Measurements from ENCODE around the gene SP2. TPM values are rescaled to one million over a fixed set of nuclear protein-coding genes. Genes with fewer than 3 reads are reported as not detected.

Gene SP2
- total RNA-seq, 4 donors from 2014 or later, result 7.1 to 14.1 (median 12.3) TPM

DNA sequence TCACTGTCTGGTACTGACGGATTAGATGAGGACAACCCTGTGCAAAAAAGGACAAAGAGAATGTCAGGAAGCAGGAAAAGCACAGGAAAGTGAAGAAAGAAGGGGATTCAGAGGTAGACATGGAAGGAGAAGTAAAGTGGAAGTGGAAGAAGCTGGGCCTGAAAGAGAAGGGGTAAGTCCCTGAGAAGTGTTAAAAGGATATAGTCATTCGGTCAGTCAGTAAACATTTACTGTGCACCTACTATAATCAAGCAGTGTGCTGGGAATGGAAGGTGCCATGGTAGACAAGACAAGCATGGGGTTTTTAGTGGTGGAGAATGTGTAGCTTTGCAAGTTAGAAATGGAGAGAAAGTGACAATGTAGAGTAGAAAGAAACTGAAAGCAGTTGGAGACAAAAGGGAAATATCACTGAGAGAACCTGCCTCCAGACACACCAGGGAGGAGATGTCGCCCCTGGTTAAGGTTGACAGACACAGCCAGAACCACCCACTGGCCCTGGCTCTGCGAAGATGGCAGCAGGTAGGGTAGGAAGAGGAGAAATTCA, 4.4 kb upstream of the SP2 start:
- Histone ChIP-seq H3K9me3 (no peaks in the 10 kb centered on the region), H3K27ac (no peak overlapping the region), H3K36me3 (no peaks in the 10 kb centered on the region), H3K4me1 (peaks cover 6 to 20% of the 10 kb centered on the region in 2 donors), H3K4me3 (replicated peaks in 1 of 3) (no peak overlapping the region), H3K27me3 (no peaks in the 10 kb centered on the region)
- TF ChIP-seq POLR2A (IDR thresholded peaks at IDR 0.05), result no peak
- TF ChIP-seq, protein P1, sequence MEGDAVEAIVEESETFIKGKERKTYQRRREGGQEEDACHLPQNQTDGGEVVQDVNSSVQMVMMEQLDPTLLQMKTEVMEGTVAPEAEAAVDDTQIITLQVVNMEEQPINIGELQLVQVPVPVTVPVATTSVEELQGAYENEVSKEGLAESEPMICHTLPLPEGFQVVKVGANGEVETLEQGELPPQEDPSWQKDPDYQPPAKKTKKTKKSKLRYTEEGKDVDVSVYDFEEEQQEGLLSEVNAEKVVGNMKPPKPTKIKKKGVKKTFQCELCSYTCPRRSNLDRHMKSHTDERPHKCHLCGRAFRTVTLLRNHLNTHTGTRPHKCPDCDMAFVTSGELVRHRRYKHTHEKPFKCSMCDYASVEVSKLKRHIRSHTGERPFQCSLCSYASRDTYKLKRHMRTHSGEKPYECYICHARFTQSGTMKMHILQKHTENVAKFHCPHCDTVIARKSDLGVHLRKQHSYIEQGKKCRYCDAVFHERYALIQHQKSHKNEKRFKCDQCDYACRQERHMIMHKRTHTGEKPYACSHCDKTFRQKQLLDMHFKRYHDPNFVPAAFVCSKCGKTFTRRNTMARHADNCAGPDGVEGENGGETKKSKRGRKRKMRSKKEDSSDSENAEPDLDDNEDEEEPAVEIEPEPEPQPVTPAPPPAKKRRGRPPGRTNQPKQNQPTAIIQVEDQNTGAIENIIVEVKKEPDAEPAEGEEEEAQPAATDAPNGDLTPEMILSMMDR (IDR thresholded peaks at IDR 0.05), result no peak
- WGBS, 2 donors, result 85 to 91% methylated on average over 4 of the region's 4 CpGs
- intact Hi-C loops (cut with DNase I), result loop anchor here (10.0 kb wide), 1 partner anchor 197 kb away; the partner anchor contains the start of gene TBKBP1
- DNase-seq, result no peak

DNA sequence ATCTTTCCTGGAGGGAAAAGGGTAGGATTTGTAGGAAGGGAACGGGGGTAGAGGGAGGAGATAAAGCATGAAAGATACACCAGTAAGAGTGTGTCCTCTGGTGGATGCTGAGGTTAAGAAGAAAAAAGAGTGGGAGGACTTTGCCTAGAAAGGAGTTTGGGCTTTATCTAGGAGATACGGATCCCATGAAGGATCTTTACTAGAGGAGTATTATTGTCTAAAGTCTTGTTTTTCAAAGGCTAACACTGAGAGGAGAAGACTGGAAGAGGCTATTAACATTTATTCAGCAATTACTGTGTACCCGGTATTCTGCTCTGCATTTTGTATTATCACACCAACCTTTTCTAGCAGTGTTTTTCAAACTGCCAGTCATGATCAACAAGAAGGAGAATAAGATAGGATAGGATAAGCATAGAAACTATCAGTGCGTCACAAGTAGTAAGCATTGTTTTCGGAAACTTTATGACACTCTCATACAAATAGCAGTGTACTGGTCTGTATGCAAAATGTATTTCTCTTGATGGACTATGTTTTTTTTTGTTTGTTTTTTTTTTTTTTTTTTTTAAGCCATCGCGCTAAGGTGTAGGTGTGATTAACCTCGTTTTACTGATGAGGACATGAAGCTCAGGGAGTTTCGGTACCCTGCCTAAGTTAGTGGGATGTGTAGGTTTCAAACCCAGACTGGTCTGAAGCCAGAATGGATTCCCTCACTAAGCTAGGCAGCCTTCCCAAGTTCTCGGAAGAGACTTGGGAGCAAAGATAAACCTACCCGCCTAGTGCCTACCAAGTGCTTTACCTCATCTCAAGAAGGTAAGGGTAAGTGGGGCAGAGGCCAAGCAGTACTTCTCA, 1.3 kb upstream of the SP2 start:
- peak overlapping the region; percentile 89 to 95 (median 91) for H3K27ac ChIP-seq
- peak overlapping the region; percentile 42 to 59 (median 56) for H3K4me3 ChIP-seq (replicated peaks in 1 of 3)
- no peaks in the 10 kb centered on the region for H3K36me3 ChIP-seq
- no peak for DNase-seq
- WGBS, 2 donors, result 34 to 36% methylated on average over 11 of the region's 11 CpGs
- TF ChIP-seq, protein P1 (IDR thresholded peaks at IDR 0.05), result no peak
- no peak for TF ChIP-seq POLR2A (IDR thresholded peaks at IDR 0.05)
- H3K4me1 ChIP-seq, result peaks cover 19 to 41% of the 10 kb centered on the region in 2 donors
- no peaks in the 10 kb centered on the region for H3K27me3 ChIP-seq
- intact Hi-C loops (cut with DNase I), result loop anchor here (5.0 to 10.0 kb wide), 2 partner anchors 48 to 200 kb away; partner anchors contain the start of genes PNPO and TBKBP1
- H3K9me3 ChIP-seq, result no peaks in the 10 kb centered on the region

DNA sequence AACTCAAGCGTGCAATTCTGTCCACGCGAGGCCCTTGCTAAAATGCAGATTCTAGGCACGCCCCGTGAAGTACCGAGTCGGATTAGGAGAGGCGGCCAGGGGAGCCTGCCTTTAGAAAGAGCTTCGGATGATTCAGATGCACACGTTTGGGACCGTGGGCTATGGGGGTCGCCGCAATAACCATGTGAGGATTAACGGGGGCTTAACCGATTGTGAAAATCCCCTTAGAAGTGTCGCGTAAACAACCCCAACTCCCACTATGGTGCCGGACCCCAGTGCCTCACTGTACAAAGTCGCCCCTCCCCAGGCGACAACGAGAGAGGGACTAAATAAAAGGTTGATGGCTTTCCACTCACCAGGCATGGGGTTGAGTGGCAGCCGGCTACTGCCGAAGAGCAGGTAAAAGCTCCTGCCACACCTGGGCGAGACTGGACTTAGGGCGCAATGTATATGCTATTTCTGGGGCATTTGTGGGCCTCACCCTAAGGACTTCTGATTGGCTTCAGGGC, 635 bp upstream of the SP2 start:
- intact Hi-C loops (cut with DNase I), result loop anchor here (5.0 to 10.0 kb wide), 2 partner anchors 47 to 201 kb away; partner anchors contain the start of genes PNPO and TBKBP1
- peak; percentile 81 to 95 for TF ChIP-seq POLR2A (IDR thresholded peaks at IDR 0.05)
- TF ChIP-seq, protein P1 (IDR thresholded peaks at IDR 0.05), result no peak
- peak overlapping the region; percentile 42 to 59 (median 56) for H3K4me3 ChIP-seq (replicated peaks in 1 of 3)
- H3K27ac ChIP-seq, result peak overlapping the region; percentile 89 to 95 (median 91)
- no peaks in the 10 kb centered on the region for H3K36me3 ChIP-seq
- no peaks in the 10 kb centered on the region for H3K9me3 ChIP-seq
- H3K4me1 ChIP-seq, result peaks cover 24 to 48% of the 10 kb centered on the region in 2 donors
- 0 to 3% methylated on average over 16 to 22 of the region's 25 CpGs for WGBS, 2 donors
- peak; percentile 61 to 66 for DNase-seq
- no peaks in the 10 kb centered on the region for H3K27me3 ChIP-seq

- peaks cover 24 to 59% of the 10 kb centered on the region in 2 donors for H3K4me1 ChIP-seq
- H3K27me3 ChIP-seq, result no peaks in the 10 kb centered on the region
- DNase-seq, result no peak
- peak overlapping the region; percentile 38 to 90 (median 84) for H3K4me3 ChIP-seq (replicated peaks in 1 of 3)
- no peaks in the 10 kb centered on the region for H3K9me3 ChIP-seq
- H3K27ac ChIP-seq, result peak overlapping the region; percentile 98 to 100 (median 99)
- TF ChIP-seq, protein P1 (IDR thresholded peaks at IDR 0.05), result no peak
- no peak for TF ChIP-seq POLR2A (IDR thresholded peaks at IDR 0.05)
- 1 to 4% methylated on average over 14 to 19 of the region's 22 CpGs for WGBS, 2 donors
- no peaks in the 10 kb centered on the region for H3K36me3 ChIP-seq
- intact Hi-C loops (cut with DNase I), result loop anchor here (5.0 to 10.0 kb wide), 2 partner anchors 45 to 202 kb away; partner anchors contain the start of genes PNPO and TBKBP1
Measured at GRCh38 chr17:47896672-47897490, 845 bp downstream of the SP2 start.

Measured in thyroid gland (tissue), 4 donors.